ENCODE measurements around the gene SAP30. TPM values are rescaled to one million over a fixed set of nuclear protein-coding genes. Genes with fewer than 3 reads are reported as not detected.

SAP30 gene
- total RNA-seq, 5 donors from 2014 or later (not counting 1 experiment from before 2014, with no cell fraction given), result 2.8 to 5.8 (median 4.1) TPM

DNA sequence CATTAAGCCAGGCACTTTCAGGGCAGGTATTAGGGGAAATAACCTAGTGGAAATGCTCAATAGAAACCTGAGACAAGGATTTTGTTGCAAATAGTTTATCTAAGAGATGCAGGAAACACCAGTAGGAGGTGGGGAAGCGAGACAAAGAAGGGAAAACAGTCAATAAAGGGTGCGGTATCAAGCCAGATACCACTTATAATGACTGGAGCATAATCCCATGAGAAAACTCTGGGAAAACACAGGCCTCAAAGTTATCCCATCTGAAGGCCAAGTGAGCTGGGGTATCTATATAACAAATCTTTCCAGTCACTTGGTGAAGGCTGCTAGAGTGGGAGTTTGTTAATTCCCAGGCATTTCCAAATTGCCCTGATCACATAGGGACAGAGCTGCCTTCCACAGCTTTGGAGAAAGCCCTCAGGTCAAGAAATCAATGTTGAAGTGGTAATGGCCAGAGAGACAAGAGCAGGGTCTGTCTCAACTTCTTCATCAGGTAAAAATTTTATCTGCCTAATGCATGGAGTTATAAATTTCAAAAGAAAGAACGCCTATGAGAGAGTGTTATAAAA is 26.8 kb upstream of the SAP30 start:
- H3K27me3 Mint-ChIP-seq, result peaks cover 3 to 4% of the 10 kb centered on the region in 2 donors
- DNase-seq (no peak), ATAC-seq (replicated peaks in 1 of 4) (no peak)
- no peaks in the 10 kb centered on the region for H3K9me3 Mint-ChIP-seq
- H3K27ac Mint-ChIP-seq, result no peak overlapping the region
- ChIA-PET POLR2A (no interaction called here), CTCF (no interaction called here)
- no peaks in the 10 kb centered on the region for H3K4me1 ChIP-seq (ENCODE audit: control insufficient read depth in 1 of 2, extremely low read depth in 1 of 2, insufficient read depth in 2 of 2, low read length in 2 of 2)
- no peaks in the 10 kb centered on the region for H3K36me3 Mint-ChIP-seq
- WGBS (ENCODE audit: insufficient coverage), result 100% methylated on average over 1 of the region's 3 CpGs
- H3K36me3 ChIP-seq (ENCODE audit: control insufficient read depth in 2 of 2, extremely low read depth in 1 of 2, insufficient read depth in 1 of 2, low read length in 1 of 2), result no peaks in the 10 kb centered on the region
- H3K4me1 Mint-ChIP-seq, result no peaks in the 10 kb centered on the region
- H3K4me3 ChIP-seq (ENCODE audit: control insufficient read depth in 1 of 2, extremely low read depth in 1 of 2, low read length in 1 of 2), result no peak overlapping the region
- H3K9me3 ChIP-seq, result no peaks in the 10 kb centered on the region
- H3K27me3 ChIP-seq (replicated peaks in 1 of 2; ENCODE audit: control insufficient read depth in 2 of 2, extremely low read depth in 1 of 2, insufficient read depth in 2 of 2, low read length in 1 of 2), result peaks cover 0 to 4% of the 10 kb centered on the region in 2 experiments
- no peak overlapping the region for H3K27ac ChIP-seq (ENCODE audit: low read length)
- H3K4me3 Mint-ChIP-seq, result no peak overlapping the region

- H3K4me1 ChIP-seq (ENCODE audit: control insufficient read depth in 1 of 2, extremely low read depth in 1 of 2, insufficient read depth in 2 of 2, low read length in 2 of 2), result no peaks in the 10 kb centered on the region
- H3K36me3 Mint-ChIP-seq, result no peaks in the 10 kb centered on the region
- no peaks in the 10 kb centered on the region for H3K4me1 Mint-ChIP-seq
- no peaks in the 10 kb centered on the region for H3K9me3 Mint-ChIP-seq
- ChIA-PET POLR2A (interaction anchor here (0.6 to 0.7 kb wide), 2 partner anchors 22 to 23 kb away, joined by 3 read pairs; no protein-coding TSS in a partner anchor), CTCF (interaction anchor here (0.5 to 1.4 kb wide), 6 partner anchors 8 to 982 kb away, joined by 3 to 8 read pairs (median 3); no protein-coding TSS in a partner anchor)
- peaks cover 3 to 8% of the 10 kb centered on the region in 2 donors for H3K27me3 Mint-ChIP-seq
- DNase-seq (no peak), ATAC-seq (replicated peaks in 1 of 4) (no peak)
- no CpG with 5 or more reads among the region's 2 CpGs for WGBS (ENCODE audit: insufficient coverage)
- H3K4me3 ChIP-seq (ENCODE audit: control insufficient read depth in 1 of 2, extremely low read depth in 1 of 2, low read length in 1 of 2), result no peak overlapping the region
- no peaks in the 10 kb centered on the region for H3K36me3 ChIP-seq (ENCODE audit: control insufficient read depth in 2 of 2, extremely low read depth in 1 of 2, insufficient read depth in 1 of 2, low read length in 1 of 2)
- peaks cover 0 to 4% of the 10 kb centered on the region in 2 experiments for H3K27me3 ChIP-seq (replicated peaks in 1 of 2; ENCODE audit: control insufficient read depth in 2 of 2, extremely low read depth in 1 of 2, insufficient read depth in 2 of 2, low read length in 1 of 2)
- no peak overlapping the region for H3K27ac Mint-ChIP-seq
- H3K27ac ChIP-seq (ENCODE audit: low read length), result no peak overlapping the region
- no peak overlapping the region for H3K4me3 Mint-ChIP-seq
- no peaks in the 10 kb centered on the region for H3K9me3 ChIP-seq
Observed at GRCh38 chr4:173345648-173346047, 25.1 kb upstream of the SAP30 start.

DNA sequence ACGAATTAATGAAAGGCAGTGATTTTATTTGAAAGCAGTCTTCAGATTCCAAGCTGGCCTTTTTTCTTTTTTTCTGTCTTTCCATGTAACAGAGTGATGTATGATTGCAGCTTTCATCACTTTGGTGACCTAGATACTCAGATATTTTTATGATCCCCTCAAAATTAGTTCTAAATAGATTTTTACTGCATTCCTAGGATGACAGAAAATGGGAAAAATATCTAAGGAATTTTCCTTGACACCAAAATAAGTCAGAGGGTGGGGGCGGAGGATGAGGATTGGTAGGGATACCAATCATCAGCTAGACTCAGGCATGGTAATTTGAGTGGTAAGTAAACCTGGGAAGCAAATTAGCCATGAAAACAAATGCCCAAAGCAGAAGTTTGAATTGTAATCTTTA is 24.7 kb upstream of the SAP30 start:
- H3K27me3 Mint-ChIP-seq, result peaks cover 3 to 8% of the 10 kb centered on the region in 2 donors
- CTCF ChIA-PET, result interaction anchor here (0.5 to 1.4 kb wide), 5 partner anchors 8 to 982 kb away, joined by 3 read pairs; no protein-coding TSS in a partner anchor
- H3K27ac ChIP-seq (ENCODE audit: low read length), result no peak overlapping the region
- no peaks in the 10 kb centered on the region for H3K36me3 ChIP-seq (ENCODE audit: control insufficient read depth in 2 of 2, extremely low read depth in 1 of 2, insufficient read depth in 1 of 2, low read length in 1 of 2)
- 80% methylated on average over 1 of the region's 2 CpGs for WGBS (ENCODE audit: insufficient coverage)
- POLR2A ChIA-PET, result interaction anchor here in 1 of 2 donors (0.7 kb wide), 1 partner anchor 23 kb away, joined by 3 read pairs; no protein-coding TSS in a partner anchor
- DNase-seq (no peak), ATAC-seq (replicated peaks in 1 of 4) (no peak)
- no peaks in the 10 kb centered on the region for H3K9me3 ChIP-seq
- H3K4me1 Mint-ChIP-seq, result no peaks in the 10 kb centered on the region
- no peak overlapping the region for H3K4me3 ChIP-seq (ENCODE audit: control insufficient read depth in 1 of 2, extremely low read depth in 1 of 2, low read length in 1 of 2)
- H3K9me3 Mint-ChIP-seq, result no peaks in the 10 kb centered on the region
- H3K4me1 ChIP-seq (ENCODE audit: control insufficient read depth in 1 of 2, extremely low read depth in 1 of 2, insufficient read depth in 2 of 2, low read length in 2 of 2), result no peaks in the 10 kb centered on the region
- H3K27me3 ChIP-seq (replicated peaks in 1 of 2; ENCODE audit: control insufficient read depth in 2 of 2, extremely low read depth in 1 of 2, insufficient read depth in 2 of 2, low read length in 1 of 2), result peaks cover 0 to 4% of the 10 kb centered on the region in 2 experiments
- H3K27ac Mint-ChIP-seq, result no peak overlapping the region
- no peaks in the 10 kb centered on the region for H3K36me3 Mint-ChIP-seq
- no peak overlapping the region for H3K4me3 Mint-ChIP-seq

DNA sequence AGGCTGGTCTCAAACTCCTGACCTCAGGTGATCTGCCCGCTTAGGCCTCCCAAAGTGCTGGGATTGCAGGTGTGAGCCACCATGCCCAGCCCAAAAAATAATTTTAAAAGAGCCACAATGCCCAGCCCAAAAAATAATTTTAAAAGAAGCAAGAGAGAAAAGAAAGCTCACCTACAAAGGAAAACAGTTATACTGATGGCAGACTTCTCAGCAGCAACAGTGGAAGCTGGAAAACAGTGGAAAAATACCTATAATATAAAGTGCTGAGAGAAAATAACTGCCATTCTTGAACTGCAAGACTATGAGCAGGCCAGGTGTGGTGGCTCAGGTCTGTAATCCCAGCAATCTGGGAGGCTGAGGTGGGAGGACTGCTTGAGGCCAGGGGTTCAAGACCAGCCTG is 23.3 kb upstream of the SAP30 start:
- DNase-seq, result no peak
- no peak overlapping the region for H3K4me3 Mint-ChIP-seq
- no peak overlapping the region for H3K27ac ChIP-seq (ENCODE audit: low read length)
- H3K4me3 ChIP-seq (ENCODE audit: control insufficient read depth in 1 of 2, extremely low read depth in 1 of 2, low read length in 1 of 2), result no peak overlapping the region
- no peak for ATAC-seq (replicated peaks in 1 of 4)
- H3K9me3 Mint-ChIP-seq, result no peaks in the 10 kb centered on the region
- H3K36me3 ChIP-seq (ENCODE audit: control insufficient read depth in 2 of 2, extremely low read depth in 1 of 2, insufficient read depth in 1 of 2, low read length in 1 of 2), result no peaks in the 10 kb centered on the region
- 100% methylated on average over 1 of the region's 1 CpG for WGBS (ENCODE audit: insufficient coverage)
- no peaks in the 10 kb centered on the region for H3K36me3 Mint-ChIP-seq
- ChIA-PET POLR2A (no interaction called here), CTCF (interaction anchor here in 1 of 2 donors (1.0 kb wide), 1 partner anchor 23 kb away, joined by 5 read pairs; the partner anchor contains the start of gene SAP30)
- H3K4me1 Mint-ChIP-seq, result no peaks in the 10 kb centered on the region
- peaks cover 3 to 8% of the 10 kb centered on the region in 2 donors for H3K27me3 Mint-ChIP-seq
- no peaks in the 10 kb centered on the region for H3K4me1 ChIP-seq (ENCODE audit: control insufficient read depth in 1 of 2, extremely low read depth in 1 of 2, insufficient read depth in 2 of 2, low read length in 2 of 2)
- H3K27me3 ChIP-seq (replicated peaks in 1 of 2; ENCODE audit: control insufficient read depth in 2 of 2, extremely low read depth in 1 of 2, insufficient read depth in 2 of 2, low read length in 1 of 2), result peaks cover 0 to 6% of the 10 kb centered on the region in 2 experiments
- no peak overlapping the region for H3K27ac Mint-ChIP-seq
- no peaks in the 10 kb centered on the region for H3K9me3 ChIP-seq

- Mint-ChIP-seq H3K27me3 (no peaks in the 10 kb centered on the region), H3K36me3 (no peaks in the 10 kb centered on the region), H3K4me3 (no peak overlapping the region), H3K9me3 (no peaks in the 10 kb centered on the region), H3K27ac (no peak overlapping the region), H3K4me1 (no peaks in the 10 kb centered on the region)
- WGBS (ENCODE audit: insufficient coverage), result 100% methylated on average over 1 of the region's 2 CpGs
- ChIA-PET POLR2A (no interaction called here), CTCF (interaction anchor here in 1 of 2 donors (1.2 to 1.5 kb wide), 2 partner anchors 12 to 39 kb away, joined by 3 to 4 read pairs; no protein-coding TSS in a partner anchor)
- ATAC-seq (replicated peaks in 1 of 4) (no peak), DNase-seq (no peak)
- Histone ChIP-seq H3K4me1 (ENCODE audit: control insufficient read depth in 1 of 2, extremely low read depth in 1 of 2, insufficient read depth in 2 of 2, low read length in 2 of 2) (no peaks in the 10 kb centered on the region), H3K27me3 (replicated peaks in 1 of 2; ENCODE audit: control insufficient read depth in 2 of 2, extremely low read depth in 1 of 2, insufficient read depth in 2 of 2, low read length in 1 of 2) (peaks cover 0 to 3% of the 10 kb centered on the region in 2 experiments), H3K4me3 (ENCODE audit: control insufficient read depth in 1 of 2, extremely low read depth in 1 of 2, low read length in 1 of 2) (no peak overlapping the region), H3K36me3 (ENCODE audit: control insufficient read depth in 2 of 2, extremely low read depth in 1 of 2, insufficient read depth in 1 of 2, low read length in 1 of 2) (no peaks in the 10 kb centered on the region), H3K27ac (ENCODE audit: low read length) (no peak overlapping the region), H3K9me3 (no peaks in the 10 kb centered on the region)
Observed at GRCh38 chr4:173357939-173358338, 12.8 kb upstream of the SAP30 start.

DNA sequence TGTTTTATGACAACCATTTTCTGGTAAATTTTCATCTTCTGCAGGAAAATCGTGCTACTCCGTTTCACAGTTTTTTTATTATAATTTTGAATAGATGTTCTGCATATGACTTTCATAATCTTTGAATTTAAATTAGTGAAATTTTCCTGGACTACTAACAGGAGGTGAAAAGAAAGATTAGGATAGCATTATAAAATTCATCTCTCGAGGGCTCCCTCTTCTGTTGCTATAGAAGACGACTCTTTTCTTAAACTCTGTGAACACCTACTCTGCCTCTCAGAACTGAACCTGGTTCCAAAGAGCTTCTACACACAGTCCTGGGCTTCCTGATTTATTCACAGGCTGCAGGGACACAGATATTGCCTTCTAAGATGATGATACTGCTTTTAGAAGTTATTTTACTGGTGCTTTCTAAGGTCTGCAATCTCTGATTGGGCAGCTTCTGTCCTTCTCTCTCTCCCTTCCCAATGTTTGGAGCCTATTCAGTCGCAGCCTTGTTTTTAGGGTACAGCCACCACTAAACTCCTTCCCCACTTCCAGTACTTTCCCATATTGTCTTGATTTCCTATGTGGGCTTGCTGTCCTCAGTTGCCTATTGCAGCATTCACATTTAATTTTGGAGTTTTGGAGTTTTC is 10.1 kb upstream of the SAP30 start:
- H3K27me3 Mint-ChIP-seq, result no peaks in the 10 kb centered on the region
- H3K36me3 Mint-ChIP-seq, result no peaks in the 10 kb centered on the region
- no peak for DNase-seq

More for the DNA sequence above, 10.1 kb upstream of the SAP30 start:
- Mint-ChIP-seq H3K9me3 (no peaks in the 10 kb centered on the region), H3K4me3 (no peak overlapping the region), H3K27ac (no peak overlapping the region), H3K4me1 (peaks cover 6 to 8% (median 7%) of the 10 kb centered on the region in 3 donors)
- peak in 1 of 4 experiments; percentile 49 for ATAC-seq (replicated peaks in 1 of 4)
- Histone ChIP-seq H3K27me3 (replicated peaks in 1 of 2; ENCODE audit: control insufficient read depth in 2 of 2, extremely low read depth in 1 of 2, insufficient read depth in 2 of 2, low read length in 1 of 2) (peaks cover 0 to 3% of the 10 kb centered on the region in 2 experiments), H3K27ac (ENCODE audit: low read length) (no peak overlapping the region), H3K4me1 (ENCODE audit: control insufficient read depth in 1 of 2, extremely low read depth in 1 of 2, insufficient read depth in 2 of 2, low read length in 2 of 2) (peaks cover under 1 to 3% of the 10 kb centered on the region in 2 experiments), H3K36me3 (ENCODE audit: control insufficient read depth in 2 of 2, extremely low read depth in 1 of 2, insufficient read depth in 1 of 2, low read length in 1 of 2) (no peaks in the 10 kb centered on the region), H3K9me3 (no peaks in the 10 kb centered on the region), H3K4me3 (ENCODE audit: control insufficient read depth in 1 of 2, extremely low read depth in 1 of 2, low read length in 1 of 2) (no peak overlapping the region)
- ChIA-PET POLR2A (no interaction called here), CTCF (interaction anchor here in 1 of 2 donors (0.7 kb wide), 1 partner anchor 10 kb away, joined by 8 read pairs; the partner anchor contains the start of gene SAP30)
- WGBS (ENCODE audit: insufficient coverage), result no CpG with 5 or more reads among the region's 5 CpGs

All from T-cell (primary cell).